Hepatocyte (in vitro differentiated cells): ENCODE data around the gene DEK. TPM values are rescaled to one million over a fixed set of nuclear protein-coding genes. Genes with fewer than 3 reads are reported as not detected.

Experiments
- DNase-seq: peaks from one replicate; pipeline ENCODE4 v3.0.0-alpha.2; 2016; ENCODE audit warnings: low spot score
- H2AFZ ChIP-seq: fragments of 200-600 bp; sonication (generic); 2 replicates; pipeline ENCODE4 v1.6.0; 2016; ENCODE audit warnings: antibody characterized with exemption, mild to moderate bottlenecking
- H3K27ac ChIP-seq: fragments of 200-600 bp; sonication (generic); 2 replicates; pipeline ENCODE4 v1.5.1; 2016; ENCODE audit warnings: mild to moderate bottlenecking
- H3K27me3 ChIP-seq: fragments of 200-600 bp; sonication (generic); 2 replicates; pipeline ENCODE4 v1.6.1; 2016
- H3K36me3 ChIP-seq: fragments of 200-600 bp; sonication (generic); replicated peaks from 2 replicates; pipeline ENCODE4 v1.5.1; 2016; ENCODE audit warnings: low read depth; ENCODE audit not compliant: insufficient read depth
- H3K4me1 ChIP-seq: fragments of 200-600 bp; sonication (generic); 2 replicates; pipeline ENCODE4 v1.5.1; 2016; ENCODE audit warnings: mild to moderate bottlenecking, moderate library complexity; ENCODE audit not compliant: insufficient read depth
- H3K4me2 ChIP-seq: fragments of 200-600 bp; sonication (generic); 2 replicates; pipeline ENCODE4 v1.6.0; 2016
- H3K4me3 ChIP-seq: fragments of 200-600 bp; sonication (generic); 2 replicates; pipeline ENCODE4 v1.5.1; 2016; ENCODE audit warnings: mild to moderate bottlenecking
- H3K79me2 ChIP-seq: fragments of 200-600 bp; sonication (generic); 2 replicates; pipeline ENCODE4 v1.6.0; 2017; ENCODE audit warnings: mild to moderate bottlenecking
- H3K9me2 ChIP-seq: fragments of 200-600 bp; sonication (generic); replicated peaks from 2 replicates; pipeline ENCODE4 v1.6.0; 2017; ENCODE audit warnings: mild to moderate bottlenecking; ENCODE audit not compliant: insufficient read depth
- H3K9me3 ChIP-seq: fragments of 200-600 bp; sonication (generic); 2 replicates; pipeline ENCODE4 v1.5.1; 2016; ENCODE audit warnings: low read depth, mild to moderate bottlenecking
- H4K20me1 ChIP-seq: fragments of 200-600 bp; sonication (generic); 2 replicates; pipeline ENCODE4 v1.6.0; 2016; ENCODE audit warnings: mild to moderate bottlenecking; ENCODE audit not compliant: insufficient read depth, poor library complexity, severe bottlenecking
- CTCF ChIP-seq: fragments of 200-600 bp; sonication (generic); IDR thresholded peaks from 2 replicates; pipeline ENCODE4 v1.5.1; 2016; ENCODE audit warnings: antibody characterized with exemption, mild to moderate bottlenecking; ENCODE audit not compliant: poor library complexity
- EZH2 ChIP-seq: fragments of 200-600 bp; sonication (generic); IDR thresholded peaks from 2 replicates; pipeline ENCODE4 v1.6.1; 2016; ENCODE audit warnings: antibody characterized with exemption, mild to moderate bottlenecking, borderline replicate concordance
- EZH2phosphoT487 ChIP-seq: fragments of 200-600 bp; sonication (generic); IDR thresholded peaks from one replicate; pipeline ENCODE4 v1.6.1; 2018; ENCODE audit warnings: antibody characterized with exemption, mild to moderate bottlenecking, low read depth, moderate library complexity; ENCODE audit not compliant: unreplicated experiment, severe bottlenecking
- WGBS: methylation state at CpG from one replicate; pipeline ENCODE4 v1.1.6; 2016; ENCODE audit warnings: low lambda C conversion rate; ENCODE audit errors: missing lambda C conversion rate; 5-methylcytosine and 5-hydroxymethylcytosine counted together
- polyA plus RNA-seq: library from polyadenylated mRNA; unstranded; fragments of >200 nt; fragmentation: Nextera tagmentation; extraction: Ambion mirVana; gene quantifications from 2 replicates; pipeline ENCODE4 v1.2.1, GENCODE V29; 2016
- total RNA-seq: library from RNA; depleted of rRNA; stranded (reverse); fragments of >200 nt; gene quantifications from 2 replicates; pipeline ENCODE4 v1.2.3, GENCODE V29; 2014

The DEK gene
- total and polyA plus RNA-seq, 2 experiments from 2014 or later, result 39.9 to 81.3 TPM

- H3K4me2 ChIP-seq, result no peak overlapping the region
- no peak for DNase-seq
- TF ChIP-seq CTCF (no peak), EZH2 (no peak)
Measured at GRCh38 chr6:18214003-18214402, 50.3 kb downstream of the DEK start.

GRCh38 chr6:18213439-18213838, 50.9 kb downstream of the DEK start:
- Histone ChIP-seq H3K9me2 (no peaks in the 10 kb centered on the region), H3K27me3 (no peaks in the 10 kb centered on the region)

More at GRCh38 chr6:18214003-18214402, 50.3 kb downstream of the DEK start:
- Histone ChIP-seq H3K9me2 (no peaks in the 10 kb centered on the region), H4K20me1 (no peaks in the 10 kb centered on the region), H3K27me3 (no peaks in the 10 kb centered on the region), H3K79me2 (no peaks in the 10 kb centered on the region), H3K27ac (no peak overlapping the region), H3K36me3 (no peaks in the 10 kb centered on the region), H3K4me1 (no peaks in the 10 kb centered on the region), H3K4me3 (no peak overlapping the region), H2AFZ (no peak overlapping the region), H3K9me3 (no peaks in the 10 kb centered on the region)
- WGBS, result 90% methylated on average over 4 of the region's 4 CpGs

GRCh38 chr6:18212231-18212630, 52.1 kb downstream of the DEK start:
- no peaks in the 10 kb centered on the region for H4K20me1 ChIP-seq
- H3K4me3 ChIP-seq, result no peak overlapping the region
- no peak for DNase-seq
- H3K27me3 ChIP-seq, result no peaks in the 10 kb centered on the region
- no peak overlapping the region for H3K4me2 ChIP-seq
- H3K4me1 ChIP-seq, result no peaks in the 10 kb centered on the region
- no peaks in the 10 kb centered on the region for H3K79me2 ChIP-seq
- TF ChIP-seq CTCF (no peak), EZH2phosphoT487 (no peak), EZH2 (no peak)
- H3K27ac ChIP-seq, result no peak overlapping the region
- H3K9me2 ChIP-seq, result no peaks in the 10 kb centered on the region
- WGBS, result 62% methylated on average over 4 of the region's 4 CpGs
- no peaks in the 10 kb centered on the region for H3K36me3 ChIP-seq
- no peaks in the 10 kb centered on the region for H3K9me3 ChIP-seq
- no peak overlapping the region for H2AFZ ChIP-seq

More at GRCh38 chr6:18213439-18213838, 50.9 kb downstream of the DEK start:
- H4K20me1 ChIP-seq, result no peaks in the 10 kb centered on the region
- no peaks in the 10 kb centered on the region for H3K36me3 ChIP-seq
- TF ChIP-seq EZH2 (no peak), EZH2phosphoT487 (no peak), CTCF (no peak)
- WGBS, result 98% methylated on average over 9 of the region's 9 CpGs
- no peak overlapping the region for H2AFZ ChIP-seq
- H3K27ac ChIP-seq, result no peak overlapping the region
- no peaks in the 10 kb centered on the region for H3K4me1 ChIP-seq
- H3K4me3 ChIP-seq, result no peak overlapping the region
- no peak for DNase-seq
- no peaks in the 10 kb centered on the region for H3K79me2 ChIP-seq
- H3K4me2 ChIP-seq, result no peak overlapping the region
- no peaks in the 10 kb centered on the region for H3K9me3 ChIP-seq

- whole genome bisulfite sequencing, result 97% methylated on average over 6 of the region's 6 CpGs
- Histone ChIP-seq H4K20me1 (no peaks in the 10 kb centered on the region), H3K4me2 (no peak overlapping the region), H3K79me2 (no peaks in the 10 kb centered on the region), H3K36me3 (no peaks in the 10 kb centered on the region), H3K4me1 (no peaks in the 10 kb centered on the region), H2AFZ (no peak overlapping the region), H3K9me3 (no peaks in the 10 kb centered on the region), H3K27ac (no peak overlapping the region), H3K27me3 (no peaks in the 10 kb centered on the region), H3K4me3 (no peak overlapping the region), H3K9me2 (no peaks in the 10 kb centered on the region)
- TF ChIP-seq CTCF (no peak), EZH2 (no peak), EZH2phosphoT487 (no peak)
- no peak for DNase-seq
Measured at GRCh38 chr6:18211338-18211737, 53.0 kb downstream of the DEK start.
